HG02678 (cell line): ENCODE results near the gene CCER1.

ENCODE experiments used
- ATAC-seq: cut with Tn5 transposase; IDR thresholded peaks from one replicate; pipeline ENCODE4 v1.9.1; 2021; ENCODE audit warnings: mild to moderate bottlenecking, moderate library complexity; ENCODE audit not compliant: unreplicated experiment

Gene CCER1

GRCh38 chr12:90922145-90922627 is 32.8 kb downstream of the CCER1 start:
- ATAC-seq = no peak

GRCh38 chr12:90921536-90921935 is 33.4 kb downstream of the CCER1 start:
- ATAC-seq = no peak

- ATAC-seq = no peak
Measured at GRCh38 chr12:90920222-90920621, 34.8 kb downstream of the CCER1 start.

GRCh38 chr12:90917431-90917830 is 37.5 kb downstream of the CCER1 start:
- no peak for ATAC-seq

- ATAC-seq = no peak
Measured at GRCh38 chr12:90916516-90916915, 38.5 kb downstream of the CCER1 start.

- ATAC-seq = no peak
Measured at GRCh38 chr12:90915353-90915752, 39.6 kb downstream of the CCER1 start.

- no peak for ATAC-seq
Measured at GRCh38 chr12:90910958-90911357, 44.0 kb downstream of the CCER1 start.

GRCh38 chr12:90909069-90909770 is 45.8 kb downstream of the CCER1 start:
- no peak for ATAC-seq

- no peak for ATAC-seq
Measured at GRCh38 chr12:90908465-90908864, 46.5 kb downstream of the CCER1 start.

GRCh38 chr12:90905691-90906370 is 49.1 kb downstream of the CCER1 start:
- ATAC-seq = no peak

GRCh38 chr12:90902596-90902995 is 52.4 kb downstream of the CCER1 start:
- no peak for ATAC-seq
